SKM-1 treated with dmso at 0.1 percent for 144 hours (cell line): ENCODE results near the gene SIL1.

ENCODE experiments used
- DNase-seq: peaks from one replicate; lab custom pipeline; 2025; ENCODE audit not compliant: unreplicated experiment; lab: John Stamatoyannopoulos, UW

SIL1 gene

GRCh38 chr5:139146809-139147482 is 51.2 kb downstream of the SIL1 start:
- DNase-seq: no peak

- no peak for DNase-seq
Observed at GRCh38 chr5:139141446-139142204, 56.5 kb downstream of the SIL1 start.

- peak; percentile 13 for DNase-seq
Observed at GRCh38 chr5:139140591-139141071, 57.5 kb downstream of the SIL1 start.

- DNase-seq: no peak
Observed at GRCh38 chr5:139138809-139139208, 59.4 kb downstream of the SIL1 start.

- no peak for DNase-seq
Observed at GRCh38 chr5:139138109-139138508, 60.1 kb downstream of the SIL1 start.

- no peak for DNase-seq
Observed at GRCh38 chr5:139137697-139138096, 60.5 kb downstream of the SIL1 start.

- no peak for DNase-seq
Observed at GRCh38 chr5:139134906-139135305, 63.3 kb downstream of the SIL1 start.

- no peak for DNase-seq
Observed at GRCh38 chr5:139133282-139133681, 64.9 kb downstream of the SIL1 start.

- no peak for DNase-seq
Observed at GRCh38 chr5:139132515-139132914, 65.7 kb downstream of the SIL1 start.

- peak; percentile 31 for DNase-seq
Observed at GRCh38 chr5:139131921-139132432, 66.2 kb downstream of the SIL1 start.

- no peak for DNase-seq
Observed at GRCh38 chr5:139131465-139131864, 66.7 kb downstream of the SIL1 start.

- DNase-seq: no peak
Observed at GRCh38 chr5:139131062-139131461, 67.1 kb downstream of the SIL1 start.

GRCh38 chr5:139130214-139130613 is 68.0 kb downstream of the SIL1 start:
- DNase-seq: no peak

- no peak for DNase-seq
Observed at GRCh38 chr5:139126711-139127111, 71.5 kb downstream of the SIL1 start.

GRCh38 chr5:139125991-139126390 is 72.2 kb downstream of the SIL1 start:
- no peak for DNase-seq

- no peak for DNase-seq
Observed at GRCh38 chr5:139124774-139125520, 73.2 kb downstream of the SIL1 start.

GRCh38 chr5:139121120-139121519 is 77.0 kb downstream of the SIL1 start:
- DNase-seq: no peak

- DNase-seq: no peak
Observed at GRCh38 chr5:139120521-139120920, 77.6 kb downstream of the SIL1 start.

- no peak for DNase-seq
Observed at GRCh38 chr5:139118804-139119203, 79.4 kb downstream of the SIL1 start.

GRCh38 chr5:139117342-139117884 is 80.8 kb downstream of the SIL1 start:
- DNase-seq: no peak

- no peak for DNase-seq
Observed at GRCh38 chr5:139116100-139116655, 82.0 kb downstream of the SIL1 start.
